Keratinocyte (primary cell): ENCODE results near the gene SYNE1. TPM values are rescaled to one million over a fixed set of nuclear protein-coding genes. Genes with fewer than 3 reads are reported as not detected.

Source experiments
- DNase-seq: peaks from one replicate; pipeline ENCODE4 v3.0.0-alpha.2; 2011; ENCODE audit warnings: low read depth, missing footprints, low spot score
- FAIRE-seq: peaks from 2 replicates; lab custom pipeline; 2011; peaks lifted over from hg19 to GRCh38; lab: Jason Lieb, UNC
- H2AFZ ChIP-seq: 2 replicates; pipeline ENCODE4 v1.6.0; 2012; ENCODE audit warnings: low read length, control low read depth, inconsistent platforms; ENCODE audit not compliant: control insufficient read depth
- H3K27ac ChIP-seq: 2 replicates; pipeline ENCODE4 v1.5.1; 2011; ENCODE audit warnings: low read length; ENCODE audit not compliant: control insufficient read depth, insufficient read depth
- H3K27me3 ChIP-seq: 3 replicates; pipeline ENCODE4 v1.6.0; 2011; ENCODE audit warnings: low read length; ENCODE audit not compliant: control insufficient read depth, insufficient read depth; ENCODE audit errors: extremely low read depth
- H3K36me3 ChIP-seq, 2 experiments: 2 replicates in 1 of 2; 3 replicates in 1 of 2; pipeline ENCODE4 v1.5.1; 2011; ENCODE audit warnings: low read length in 2 of 2, mild to moderate bottlenecking in 1 of 2; ENCODE audit not compliant: control insufficient read depth in 2 of 2, insufficient read depth in 2 of 2; ENCODE audit errors: extremely low read depth in 1 of 2
- H3K4me1 ChIP-seq: 3 replicates; pipeline ENCODE4 v1.5.1; 2011; ENCODE audit warnings: low read length; ENCODE audit not compliant: control insufficient read depth, insufficient read depth; ENCODE audit errors: extremely low read depth
- H3K4me2 ChIP-seq: 3 replicates; pipeline ENCODE4 v1.6.0; 2011; ENCODE audit warnings: low read depth, low read length; ENCODE audit not compliant: control insufficient read depth, insufficient read depth; ENCODE audit errors: extremely low read depth
- H3K4me3 ChIP-seq, 3 experiments: fragments of 200-600 bp in 1 of 3; sonication (generic) in 1 of 3; 2 replicates in 2 of 3; 3 replicates in 1 of 3; pipeline ENCODE4 v1.5.1; 2011 to 2016; ENCODE audit warnings: low read length in 3 of 3, mild to moderate bottlenecking in 3 of 3, control low read depth in 2 of 3, inconsistent platforms in 1 of 3, low read depth in 1 of 3, mixed read lengths in 1 of 3, mixed run types in 1 of 3, moderate library complexity in 1 of 3; ENCODE audit not compliant: control insufficient read depth in 2 of 3, insufficient read depth in 2 of 3; ENCODE audit errors: extremely low read depth in 1 of 3
- H3K79me2 ChIP-seq: 2 replicates; pipeline ENCODE4 v1.6.0; 2012; ENCODE audit warnings: low read length; ENCODE audit not compliant: control insufficient read depth, insufficient read depth
- H3K9ac ChIP-seq: 3 replicates; pipeline ENCODE4 v1.6.0; 2011; ENCODE audit warnings: low read length; ENCODE audit not compliant: control insufficient read depth, insufficient read depth; ENCODE audit errors: extremely low read depth
- H3K9me1 ChIP-seq: 3 replicates; pipeline ENCODE4 v1.6.0; 2011; ENCODE audit warnings: low read length; ENCODE audit not compliant: control insufficient read depth, insufficient read depth; ENCODE audit errors: extremely low read depth
- H3K9me3 ChIP-seq: 2 replicates; pipeline ENCODE4 v1.5.1; 2012; ENCODE audit warnings: low read depth, low read length; ENCODE audit not compliant: control insufficient read depth
- H4K20me1 ChIP-seq: 3 replicates; pipeline ENCODE4 v1.6.0; 2011; ENCODE audit warnings: low read length; ENCODE audit not compliant: control insufficient read depth, insufficient read depth; ENCODE audit errors: extremely low read depth
- EZH2 ChIP-seq: IDR thresholded peaks from one replicate; pipeline ENCODE4 v1.6.1; 2012; ENCODE audit warnings: inconsistent platforms, mild to moderate bottlenecking, low read length, moderate library complexity
- dilution Hi-C: fragments of 300-500 bp; cut with MboI; formaldehyde crosslinking; loops from one replicate; pipeline ENCODE4 v1.7.0; 2020; ENCODE audit warnings: low sequenced_read_pairs; ENCODE audit not compliant: extremely low pct_ligation_motif_present
- polyA plus RNA-seq, 5 experiments: library from polyadenylated mRNA; depleted of rRNA in 3 of 5; stranded (reverse) in 3 of 5; stranded (forward) in 1 of 5; unstranded in 1 of 5; fragments of >200 nt; gene quantifications; 1 replicate in 1 of 5; 2 replicates in 3 of 5; 3 replicates in 1 of 5; pipeline versions ENCODE4 v1.2.1 to v1.2.3, GENCODE V29; 2011 to 2012; ENCODE audit warnings: missing spikeins in 2 of 5, low read depth in 1 of 5, low replicate concordance in 1 of 5
- TF ChIP-seq, protein P1 (sequence below), 3 experiments: IDR thresholded peaks in 1 of 3; conservative IDR thresholded peaks in 1 of 3; optimal IDR thresholded peaks in 1 of 3; 2 replicates in 2 of 3; 3 replicates in 1 of 3; pipeline versions ENCODE3 to v1.5.1; 2011; ENCODE audit warnings: low read length in 3 of 3, mild to moderate bottlenecking in 3 of 3, moderate library complexity in 2 of 3, control low read depth in 1 of 3, inconsistent platforms in 1 of 3; ENCODE audit not compliant: insufficient read depth in 2 of 3; ENCODE audit errors: extremely low read depth in 1 of 3

Gene SYNE1
- polyA plus RNA-seq, 1 donor (not counting 4 experiments of a cell fraction or from before 2014, with no cell fraction given) = 4.0 TPM

DNA sequence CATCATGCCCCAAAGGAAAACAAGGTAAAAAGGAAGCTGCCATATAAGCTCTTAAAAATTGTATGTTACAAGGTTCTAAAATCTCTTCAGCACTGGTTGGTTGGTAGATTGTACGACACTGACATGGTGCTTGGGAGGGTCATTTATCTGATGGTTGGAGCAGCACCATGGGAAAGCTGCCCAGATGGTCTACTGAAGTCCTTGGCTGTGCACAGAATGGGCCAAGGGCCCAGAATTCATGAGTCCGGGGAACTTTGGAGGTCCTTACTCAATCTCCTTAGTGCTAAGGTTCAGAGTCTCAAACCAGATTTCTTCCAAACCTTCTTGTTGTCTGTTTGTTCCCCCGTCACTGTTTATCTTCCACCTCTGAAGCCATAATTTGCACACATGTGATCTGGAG is 515.3 kb downstream of the SYNE1 start:
- TF ChIP-seq, protein P1, sequence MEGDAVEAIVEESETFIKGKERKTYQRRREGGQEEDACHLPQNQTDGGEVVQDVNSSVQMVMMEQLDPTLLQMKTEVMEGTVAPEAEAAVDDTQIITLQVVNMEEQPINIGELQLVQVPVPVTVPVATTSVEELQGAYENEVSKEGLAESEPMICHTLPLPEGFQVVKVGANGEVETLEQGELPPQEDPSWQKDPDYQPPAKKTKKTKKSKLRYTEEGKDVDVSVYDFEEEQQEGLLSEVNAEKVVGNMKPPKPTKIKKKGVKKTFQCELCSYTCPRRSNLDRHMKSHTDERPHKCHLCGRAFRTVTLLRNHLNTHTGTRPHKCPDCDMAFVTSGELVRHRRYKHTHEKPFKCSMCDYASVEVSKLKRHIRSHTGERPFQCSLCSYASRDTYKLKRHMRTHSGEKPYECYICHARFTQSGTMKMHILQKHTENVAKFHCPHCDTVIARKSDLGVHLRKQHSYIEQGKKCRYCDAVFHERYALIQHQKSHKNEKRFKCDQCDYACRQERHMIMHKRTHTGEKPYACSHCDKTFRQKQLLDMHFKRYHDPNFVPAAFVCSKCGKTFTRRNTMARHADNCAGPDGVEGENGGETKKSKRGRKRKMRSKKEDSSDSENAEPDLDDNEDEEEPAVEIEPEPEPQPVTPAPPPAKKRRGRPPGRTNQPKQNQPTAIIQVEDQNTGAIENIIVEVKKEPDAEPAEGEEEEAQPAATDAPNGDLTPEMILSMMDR (optimal IDR thresholded peaks at IDR 0.05 in 1 of 3, IDR thresholded peaks at IDR 0.05 in 1 of 3, conservative IDR thresholded peaks at IDR 0.05 in 1 of 3; ENCODE audit: extremely low read depth in 1 of 3, insufficient read depth in 2 of 3, low read length in 3 of 3) = no peak
- TF ChIP-seq EZH2 = no peak
- peaks cover 12% of the 10 kb centered on the region for H3K4me1 ChIP-seq
- no peaks in the 10 kb centered on the region for H3K79me2 ChIP-seq
- DNase-seq (no peak), FAIRE-seq (no peak)
- no peaks in the 10 kb centered on the region for H3K9me1 ChIP-seq
- H3K9ac ChIP-seq = no peak overlapping the region
- dilution Hi-C loops = no loop called here
- no peaks in the 10 kb centered on the region for H3K36me3 ChIP-seq
- H3K27me3 ChIP-seq = no peaks in the 10 kb centered on the region
- no peak overlapping the region for H2AFZ ChIP-seq
- no peaks in the 10 kb centered on the region for H3K9me3 ChIP-seq
- no peak overlapping the region for H3K4me3 ChIP-seq
- no peak overlapping the region for H3K27ac ChIP-seq
- no peak overlapping the region for H3K4me2 ChIP-seq
- no peaks in the 10 kb centered on the region for H4K20me1 ChIP-seq

DNA sequence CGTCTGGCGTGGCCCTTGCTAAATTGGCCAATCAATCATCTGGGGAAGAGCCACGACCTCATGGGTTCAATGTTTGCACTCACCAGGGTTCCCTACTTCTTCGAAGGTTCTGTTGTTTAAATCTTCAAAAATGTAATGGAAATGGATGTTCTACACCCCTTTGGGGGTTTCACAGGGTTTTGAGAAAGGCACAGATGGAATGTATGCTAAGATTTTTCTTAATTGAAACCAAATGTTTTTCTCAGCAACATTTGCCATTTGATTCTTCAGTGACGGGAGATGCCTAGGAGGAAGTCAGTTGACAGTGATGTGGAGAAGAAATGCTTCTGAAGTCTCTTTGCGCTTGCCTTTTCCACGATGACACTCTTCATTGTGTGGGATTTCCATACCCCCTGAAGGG is 517.3 kb downstream of the SYNE1 start:
- Histone ChIP-seq H3K36me3 (no peaks in the 10 kb centered on the region), H3K4me1 (peaks cover 10% of the 10 kb centered on the region), H2AFZ (no peak overlapping the region), H4K20me1 (no peaks in the 10 kb centered on the region), H3K27ac (no peak overlapping the region), H3K9me3 (no peaks in the 10 kb centered on the region), H3K79me2 (no peaks in the 10 kb centered on the region), H3K4me2 (no peak overlapping the region), H3K27me3 (no peaks in the 10 kb centered on the region), H3K4me3 (no peak overlapping the region), H3K9me1 (no peaks in the 10 kb centered on the region), H3K9ac (no peak overlapping the region)
- TF ChIP-seq, protein P1 (optimal IDR thresholded peaks at IDR 0.05 in 1 of 3, IDR thresholded peaks at IDR 0.05 in 1 of 3, conservative IDR thresholded peaks at IDR 0.05 in 1 of 3; ENCODE audit: extremely low read depth in 1 of 3, insufficient read depth in 2 of 3, low read length in 3 of 3) = no peak
- DNase-seq (no peak), FAIRE-seq (no peak)
- dilution Hi-C loops = no loop called here
